Measurements from ENCODE around the gene HTT.

The HTT gene

DNA sequence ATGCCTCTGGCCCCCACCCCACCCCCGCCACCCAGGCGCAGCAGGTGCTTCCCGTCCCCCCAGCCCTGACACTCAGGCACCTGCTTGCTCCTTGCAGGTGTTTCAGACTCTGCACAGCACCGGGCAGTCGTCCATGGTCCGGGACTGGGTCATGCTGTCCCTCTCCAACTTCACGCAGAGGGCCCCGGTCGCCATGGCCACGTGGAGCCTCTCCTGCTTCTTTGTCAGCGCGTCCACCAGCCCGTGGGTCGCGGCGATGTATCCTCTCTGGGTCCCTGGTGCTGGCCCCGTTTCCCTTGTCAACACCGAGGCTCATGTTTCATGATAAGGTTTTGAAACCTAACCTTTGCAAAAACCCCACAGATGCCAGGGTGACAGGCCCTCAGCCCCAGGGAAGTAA lies 164.2 kb downstream of the HTT start:
- Histone ChIP-seq H3K4me1 (ENCODE audit: control insufficient read depth, low read length) (0 out of 2 replicates have a peak, but pooled peaks cover 3% of the 10 kb centered on the region), H3K27ac (ENCODE audit: low read depth, low read length) (no peak overlapping the region), H3K36me3 (ENCODE audit: control insufficient read depth, low read length) (peaks cover 60% of the 10 kb centered on the region), H3K79me2 (ENCODE audit: control insufficient read depth, low read length) (no peaks in the 10 kb centered on the region), H3K27me3 (ENCODE audit: control insufficient read depth, low read length) (no peaks in the 10 kb centered on the region), H4K20me1 (ENCODE audit: control insufficient read depth, insufficient read depth, low read depth, low read length) (no peaks in the 10 kb centered on the region), H3K4me2 (ENCODE audit: low read length) (no peak overlapping the region), H3F3A (ENCODE audit: control insufficient read depth, insufficient read depth) (no peaks in the 10 kb centered on the region), H3K9me3 (ENCODE audit: control insufficient read depth, insufficient read depth, low read length) (no peaks in the 10 kb centered on the region), H3K9me2 (replicated peaks; ENCODE audit: control insufficient read depth, low read length) (no peaks in the 10 kb centered on the region), H3K4me3 (ENCODE audit: low read length) (no peak overlapping the region)
- TF ChIP-seq EZH2phosphoT487 (IDR thresholded peaks at IDR 0.05; ENCODE audit: borderline replicate concordance, low read length), result no peak
- TF ChIP-seq CTCF (IDR thresholded peaks at IDR 0.05; ENCODE audit: low read depth, low read length, poor library complexity, severe bottlenecking), result no peak

GRCh38 chr4:3239303-3239702 lies 164.8 kb downstream of the HTT start:
- Histone ChIP-seq H3K79me2 (ENCODE audit: control insufficient read depth, low read length) (no peaks in the 10 kb centered on the region), H3K4me2 (ENCODE audit: low read length) (no peak overlapping the region), H3K9me2 (replicated peaks; ENCODE audit: control insufficient read depth, low read length) (no peaks in the 10 kb centered on the region), H3K27me3 (ENCODE audit: control insufficient read depth, low read length) (no peaks in the 10 kb centered on the region), H3K4me3 (ENCODE audit: low read length) (no peak overlapping the region), H3K27ac (ENCODE audit: low read depth, low read length) (no peak overlapping the region), H3F3A (ENCODE audit: control insufficient read depth, insufficient read depth) (no peaks in the 10 kb centered on the region), H3K36me3 (ENCODE audit: control insufficient read depth, low read length) (peaks cover 55% of the 10 kb centered on the region), H3K9me3 (ENCODE audit: control insufficient read depth, insufficient read depth, low read length) (no peaks in the 10 kb centered on the region), H4K20me1 (ENCODE audit: control insufficient read depth, insufficient read depth, low read depth, low read length) (no peaks in the 10 kb centered on the region), H3K4me1 (ENCODE audit: control insufficient read depth, low read length) (0 out of 2 replicates have a peak, but pooled peaks cover 3% of the 10 kb centered on the region)
- TF ChIP-seq EZH2phosphoT487 (IDR thresholded peaks at IDR 0.05; ENCODE audit: borderline replicate concordance, low read length) (no peak), CTCF (IDR thresholded peaks at IDR 0.05; ENCODE audit: low read depth, low read length, poor library complexity, severe bottlenecking) (no peak)

GRCh38 chr4:3239998-3240920 lies 165.8 kb downstream of the HTT start:
- Histone ChIP-seq H3K79me2 (ENCODE audit: control insufficient read depth, low read length) (no peaks in the 10 kb centered on the region), H3K9me2 (replicated peaks; ENCODE audit: control insufficient read depth, low read length) (no peaks in the 10 kb centered on the region), H3K4me2 (ENCODE audit: low read length) (no peak overlapping the region), H3K27ac (ENCODE audit: low read depth, low read length) (no peak overlapping the region), H3K9me3 (ENCODE audit: control insufficient read depth, insufficient read depth, low read length) (no peaks in the 10 kb centered on the region), H4K20me1 (ENCODE audit: control insufficient read depth, insufficient read depth, low read depth, low read length) (no peaks in the 10 kb centered on the region), H3K4me1 (ENCODE audit: control insufficient read depth, low read length) (0 out of 2 replicates have a peak, but pooled peaks cover 3% of the 10 kb centered on the region), H3F3A (ENCODE audit: control insufficient read depth, insufficient read depth) (no peaks in the 10 kb centered on the region), H3K36me3 (ENCODE audit: control insufficient read depth, low read length) (peaks cover 47% of the 10 kb centered on the region), H3K27me3 (ENCODE audit: control insufficient read depth, low read length) (no peaks in the 10 kb centered on the region), H3K4me3 (ENCODE audit: low read length) (no peak overlapping the region)
- TF ChIP-seq CTCF (IDR thresholded peaks at IDR 0.05; ENCODE audit: low read depth, low read length, poor library complexity, severe bottlenecking), result no peak
- TF ChIP-seq EZH2phosphoT487 (IDR thresholded peaks at IDR 0.05; ENCODE audit: borderline replicate concordance, low read length), result no peak
